SK-N-SH treated with all-trans-retinoic acid at 6 μM for 48 hours (cell line): ENCODE results near the gene ITIH6.
"Not testable (repeated sequence)": the region's sequence is repeated elsewhere in the genome, so short reads cannot be mapped to it uniquely, and the experiment has no call there.

ENCODE experiments used
- ATAC-seq: fragments of 200-7000 bp; cut with Tn5 transposase; 3 replicates; pipeline ENCODE4 v1.9.1; 2020; ENCODE audit warnings: mild to moderate bottlenecking, moderate library complexity
- ARNTL ChIP-seq: fragments of 450-650 bp; formaldehyde crosslinking; IDR thresholded peaks from 2 replicates; pipeline ENCODE4 v1.5.0; 2020; ENCODE audit warnings: low read depth, mild to moderate bottlenecking, moderate library complexity, borderline replicate concordance
- BACH2 ChIP-seq: fragments of 250-450 bp; sonication (Bioruptor Pico); IDR thresholded peaks from 2 replicates; pipeline ENCODE4 v1.9.0; 2021; ENCODE audit warnings: mild to moderate bottlenecking, borderline replicate concordance
- CREB5 ChIP-seq: fragments of 250-450 bp; sonication (Bioruptor Pico); IDR thresholded peaks from 2 replicates; pipeline ENCODE4 v1.5.1; 2020; ENCODE audit warnings: low read depth, mild to moderate bottlenecking, moderate library complexity
- CSDC2 ChIP-seq: fragments of 250-450 bp; sonication (Bioruptor Pico); IDR thresholded peaks from 2 replicates; pipeline ENCODE4 v1.5.0; 2020; ENCODE audit warnings: mild to moderate bottlenecking, moderate library complexity
- CSRNP3 ChIP-seq: fragments of 250-450 bp; sonication (Bioruptor Pico); IDR thresholded peaks from 2 replicates; pipeline ENCODE4 v1.5.1; 2021; ENCODE audit warnings: mild to moderate bottlenecking, moderate library complexity
- ESRRG ChIP-seq: fragments of 250-450 bp; sonication (Bioruptor Pico); IDR thresholded peaks from 2 replicates; pipeline ENCODE4 v1.6.1; 2021; ENCODE audit warnings: mild to moderate bottlenecking
- GLIS3 ChIP-seq: fragments of 250-450 bp; sonication (Bioruptor Pico); IDR thresholded peaks from 2 replicates; pipeline ENCODE4 v1.5.0; 2020; ENCODE audit warnings: mild to moderate bottlenecking, moderate library complexity
- ISL1 ChIP-seq: fragments of 250-450 bp; sonication (Bioruptor Pico); IDR thresholded peaks from 2 replicates; pipeline ENCODE4 v2.1.2; 2022; ENCODE audit warnings: mild to moderate bottlenecking, moderate library complexity
- OSR1 ChIP-seq: fragments of 250-450 bp; sonication (Bioruptor Pico); IDR thresholded peaks from 2 replicates; pipeline ENCODE4 v1.8.0; 2022; ENCODE audit warnings: moderate library complexity, mild to moderate bottlenecking, inconsistent platforms
- PATZ1 ChIP-seq: fragments of 250-450 bp; sonication (Bioruptor Pico); IDR thresholded peaks from 2 replicates; pipeline ENCODE4 v1.8.0; 2020; ENCODE audit warnings: mild to moderate bottlenecking, moderate library complexity, borderline replicate concordance
- POU6F1 ChIP-seq: fragments of 250-450 bp; sonication (Bioruptor Pico); IDR thresholded peaks from 2 replicates; pipeline ENCODE4 v1.8.0; 2021; ENCODE audit warnings: low read depth, mild to moderate bottlenecking, moderate library complexity, borderline replicate concordance
- PPARA ChIP-seq: fragments of 250-450 bp; sonication (Bioruptor Pico); IDR thresholded peaks from 2 replicates; pipeline ENCODE4 v1.5.0; 2020; ENCODE audit warnings: mild to moderate bottlenecking, borderline replicate concordance
- SNAI2 ChIP-seq: fragments of 250-450 bp; sonication (Bioruptor Pico); IDR thresholded peaks from 2 replicates; pipeline ENCODE4 v1.5.0; 2020; ENCODE audit warnings: mild to moderate bottlenecking, moderate library complexity
- TCF4 ChIP-seq: fragments of 250-450 bp; sonication (Bioruptor Pico); IDR thresholded peaks from 2 replicates; pipeline ENCODE4 v1.8.0; 2021; ENCODE audit warnings: mild to moderate bottlenecking, moderate library complexity, borderline replicate concordance
- TOX ChIP-seq: fragments of 250-450 bp; sonication (Bioruptor Pico); IDR thresholded peaks from 2 replicates; pipeline ENCODE4 v1.8.0; 2021; ENCODE audit warnings: mild to moderate bottlenecking, moderate library complexity, borderline replicate concordance
- TSHZ2 ChIP-seq: fragments of 250-450 bp; sonication (Bioruptor Pico); IDR thresholded peaks from 2 replicates; pipeline ENCODE4 v1.5.0; 2020; ENCODE audit warnings: mild to moderate bottlenecking, moderate library complexity
- ZC3H10 ChIP-seq: fragments of 250-450 bp; sonication (Bioruptor Pico); IDR thresholded peaks from 2 replicates; pipeline ENCODE4 v1.5.1; 2021; ENCODE audit warnings: mild to moderate bottlenecking, moderate library complexity
- ZFP3 ChIP-seq: fragments of 250-450 bp; sonication (Bioruptor Pico); IDR thresholded peaks from 2 replicates; pipeline ENCODE4 v1.5.0; 2020; ENCODE audit warnings: mild to moderate bottlenecking, moderate library complexity
- ZFP30 ChIP-seq: fragments of 450-650 bp; formaldehyde crosslinking; IDR thresholded peaks from 2 replicates; pipeline ENCODE4 v1.5.0; 2022; ENCODE audit warnings: mild to moderate bottlenecking, moderate library complexity
- ZNF70 ChIP-seq: fragments of 450-650 bp; formaldehyde crosslinking; IDR thresholded peaks from 2 replicates; pipeline ENCODE4 v1.5.0; 2020; ENCODE audit warnings: mild to moderate bottlenecking, moderate library complexity
- ZNF8 ChIP-seq: fragments of 450-650 bp; formaldehyde crosslinking; IDR thresholded peaks from 2 replicates; pipeline ENCODE4 v1.5.0; 2020; ENCODE audit warnings: mild to moderate bottlenecking, moderate library complexity

The ITIH6 gene

GRCh38 chrX:54799046-54799445, 991 bp upstream of the ITIH6 start:
- TF ChIP-seq BACH2 (CRISPR knock-in tag) (no peak), ZNF8 (CRISPR knock-in tag) (no peak), ARNTL (no peak), PPARA (CRISPR knock-in tag) (no peak)
- TF ChIP-seq, all 23 proteins: peak for 0
- ATAC-seq = no peak

GRCh38 chrX:54794795-54795194, 3.3 kb downstream of the ITIH6 start:
- no peak for ATAC-seq
- TF ChIP-seq ZNF8 (CRISPR knock-in tag) (no peak), OSR1 (CRISPR knock-in tag) (no peak)

- TF ChIP-seq ISL1 (CRISPR knock-in tag) (no peak), ZNF8 (CRISPR knock-in tag) (no peak), GLIS3 (CRISPR knock-in tag) (no peak), CSDC2 (CRISPR knock-in tag) (no peak), PPARA (CRISPR knock-in tag) (no peak), CSRNP3 (CRISPR knock-in tag) (no peak), ZC3H10 (no peak), ZNF70 (no peak), POU6F1 (CRISPR knock-in tag) (no peak), ARNTL (no peak), BACH2 (CRISPR knock-in tag) (no peak), CREB5 (no peak), TCF4 (CRISPR knock-in tag) (no peak), ESRRG (no peak)
- ATAC-seq = no peak
Observed at GRCh38 chrX:54794028-54794427, 4.0 kb downstream of the ITIH6 start.

- ATAC-seq = not testable (repeated sequence)
Observed at GRCh38 chrX:54789405-54789804, 8.7 kb downstream of the ITIH6 start.

- ATAC-seq = no peak
- no peak for TF ChIP-seq ZFP30 (CRISPR knock-in tag)
- no peak for TF ChIP-seq BACH2 (CRISPR knock-in tag)
- no peak for TF ChIP-seq ZNF70
- TF ChIP-seq CSDC2 (CRISPR knock-in tag) = no peak
- TF ChIP-seq OSR1 (CRISPR knock-in tag) = no peak
- TF ChIP-seq TSHZ2 = no peak
- TF ChIP-seq GLIS3 (CRISPR knock-in tag) = no peak
- no peak for TF ChIP-seq ZFP3 (CRISPR knock-in tag)
- no peak for TF ChIP-seq CREB5
- TF ChIP-seq ZNF8 (CRISPR knock-in tag) = no peak
- no peak for TF ChIP-seq TOX
- no peak for TF ChIP-seq POU6F1 (CRISPR knock-in tag)
- TF ChIP-seq ZC3H10 = no peak
- no peak for TF ChIP-seq SNAI2 (CRISPR knock-in tag)
- no peak for TF ChIP-seq PATZ1 (CRISPR knock-in tag)
- TF ChIP-seq CSRNP3 (CRISPR knock-in tag) = no peak
Observed at GRCh38 chrX:54788446-54788845, 9.6 kb downstream of the ITIH6 start.
